HepG2 (cell line): Measurements from ENCODE around the gene SLX9. TPM values are rescaled to one million over a fixed set of nuclear protein-coding genes. Genes with fewer than 3 reads are reported as not detected.

Experiments
- ATAC-seq: fragments of 200-7000 bp; cut with Tn5 transposase; 3 replicates; pipeline ENCODE4 v1.9.1; 2020; ENCODE audit warnings: mild to moderate bottlenecking, moderate library complexity
- BruUV-seq: library from RNA; stranded (reverse); fragments of 400-500 nt; replicated peaks from 2 replicates; lab custom pipeline; 2021; lab: Mats Ljungman, UMichigan
- CTCF ChIA-PET: fragments of 300-600 bp; formaldehyde crosslinking; extraction: SDS; loops from one replicate; lab custom pipeline; 2021; ENCODE audit warnings: low total read pairs, inconsistent platforms, low intra/inter-chr PET ratio; lab: Yijun Ruan, JAX
- POLR2A ChIA-PET: fragments of 350-600 bp; sonication (Branson Sonifier 250); formaldehyde crosslinking; loops from one replicate; lab custom pipeline; 2020; ENCODE audit warnings: antibody characterized with exemption, inconsistent platforms; lab: Yijun Ruan, JAX
- DNase-seq: peaks from one replicate; pipeline ENCODE4 v3.0.0-alpha.2; 2015; ENCODE audit warnings: low spot score
- FAIRE-seq: peaks from 3 replicates; lab custom pipeline; 2011; peaks lifted over from hg19 to GRCh38; lab: Jason Lieb, UNC
- H2AFZ ChIP-seq: one replicate; pipeline ENCODE4 v1.6.1; 2011; ENCODE audit warnings: low read length, inconsistent platforms
- H3K27ac ChIP-seq: fragments of 300-600 bp; 3 replicates; pipeline ENCODE4 v1.8.0; 2011; ENCODE audit warnings: mixed run types, mild to moderate bottlenecking, mixed read lengths, low read length, inconsistent platforms; ENCODE audit not compliant: insufficient read depth; ENCODE audit errors: extremely low read length
- H3K27me3 ChIP-seq, 2 experiments: fragments of 200-600 bp in 1 of 2; 2 replicates in 1 of 2; 3 replicates in 1 of 2; pipeline versions ENCODE4 v1.6.0 to v1.8.0; 2011; ENCODE audit warnings: low read length in 2 of 2, mild to moderate bottlenecking in 2 of 2, moderate library complexity in 2 of 2, inconsistent platforms in 1 of 2; ENCODE audit not compliant: insufficient read depth in 2 of 2, control insufficient read depth in 1 of 2
- H3K36me3 ChIP-seq, 2 experiments: fragments of 200-600 bp in 1 of 2; replicated peaks in 1 of 2; 2 replicates in 1 of 2; 3 replicates in 1 of 2; pipeline versions ENCODE4 v1.5.1 to v1.8.0; 2011; ENCODE audit warnings: low read length in 2 of 2, inconsistent platforms in 1 of 2; ENCODE audit not compliant: insufficient read depth in 2 of 2, control insufficient read depth in 1 of 2
- H3K4me1 ChIP-seq: 2 replicates; pipeline ENCODE4 v1.5.1; 2012; ENCODE audit warnings: low read length, inconsistent platforms; ENCODE audit not compliant: insufficient read depth
- H3K4me2 ChIP-seq: 2 replicates; pipeline ENCODE4 v1.6.0; 2011; ENCODE audit warnings: low read depth, low read length, inconsistent platforms
- H3K4me3 ChIP-seq, 3 experiments: fragments of 200-600 bp in 1 of 3; sonication (generic), shearing (Covaris generic) in 1 of 3; replicated peaks in 1 of 3; 2 replicates each; pipeline ENCODE4 v1.5.1; 2011 to 2016; ENCODE audit warnings: low read length in 3 of 3, inconsistent platforms in 2 of 3, low read depth in 2 of 3, mild to moderate bottlenecking in 2 of 3, control low read depth in 1 of 3, mixed read lengths in 1 of 3; ENCODE audit not compliant: insufficient read depth in 1 of 3
- H3K79me2 ChIP-seq: one replicate; pipeline ENCODE4 v1.6.1; 2011; ENCODE audit warnings: low read length, inconsistent platforms; ENCODE audit not compliant: insufficient read depth
- H3K9ac ChIP-seq: 2 replicates; pipeline ENCODE4 v1.6.0; 2011; ENCODE audit warnings: mild to moderate bottlenecking, low read depth, low read length, inconsistent platforms; ENCODE audit not compliant: insufficient read depth
- H3K9me3 ChIP-seq: 2 replicates; pipeline ENCODE4 v1.5.1; 2012; ENCODE audit warnings: mild to moderate bottlenecking, low read length
- H4K20me1 ChIP-seq: 2 replicates; pipeline ENCODE4 v1.6.0; 2011; ENCODE audit warnings: inconsistent platforms, mild to moderate bottlenecking, low read length, moderate library complexity; ENCODE audit not compliant: insufficient read depth
- ELF4 ChIP-seq: sonication (generic); formaldehyde crosslinking; IDR thresholded peaks from 2 replicates; pipeline ENCODE4 v1.5.0; 2020; ENCODE audit warnings: missing genetic modification reagents, mild to moderate bottlenecking, moderate library complexity, borderline replicate concordance
- IRF2 ChIP-seq: IDR thresholded peaks from 2 replicates; pipeline ENCODE4 v1.6.1; 2018; ENCODE audit warnings: missing genetic modification reagents, missing compliant biosample characterization
- ISX ChIP-seq: sonication (generic); formaldehyde crosslinking; conservative IDR thresholded peaks from 2 replicates; pipeline ENCODE4 v1.5.0; 2020; ENCODE audit warnings: missing genetic modification reagents
- PCBP2 ChIP-seq: fragments of 200-400 bp; formaldehyde crosslinking; optimal IDR thresholded peaks from 2 replicates; pipeline ENCODE3; 2018; ENCODE audit warnings: low read length, low read depth; ENCODE audit not compliant: poor library complexity, severe bottlenecking
- TEAD3 ChIP-seq: optimal IDR thresholded peaks from 2 replicates; pipeline ENCODE3; 2016; ENCODE audit warnings: borderline replicate concordance
- ZC3H13 ChIP-seq: sonication (generic); formaldehyde crosslinking; IDR thresholded peaks from 2 replicates; pipeline ENCODE4 v1.8.1; 2023; ENCODE audit warnings: mild to moderate bottlenecking, missing genetic modification reagents, moderate library complexity
- ZFP62 ChIP-seq: sonication (generic); formaldehyde crosslinking; IDR thresholded peaks from 2 replicates; pipeline ENCODE4 v1.4.0; 2020; ENCODE audit warnings: missing genetic modification reagents
- ZNF230 ChIP-seq: sonication (generic); formaldehyde crosslinking; IDR thresholded peaks from 2 replicates; pipeline ENCODE4 v1.4.0; 2020; ENCODE audit warnings: mild to moderate bottlenecking, missing genetic modification reagents
- ZNF335 ChIP-seq: sonication (generic); formaldehyde crosslinking; IDR thresholded peaks from 2 replicates; pipeline ENCODE4 v1.4.0; 2020; ENCODE audit warnings: missing genetic modification reagents
- ZNF891 ChIP-seq: sonication (generic); formaldehyde crosslinking; IDR thresholded peaks from 2 replicates; pipeline ENCODE4 v1.5.0; 2020; ENCODE audit warnings: mild to moderate bottlenecking, missing genetic modification reagents
- WGBS: methylation state at CpG from one replicate; pipeline ENCODE4 v1.1.6; 2017; ENCODE audit warnings: low lambda C conversion rate; 5-methylcytosine and 5-hydroxymethylcytosine counted together
- in situ Hi-C: cut with HindIII; loops from 2 replicates; pipeline ENCODE4 v1.10.0; 2017; ENCODE audit warnings: low pct_unique_long_range_greater_than_20kb; ENCODE audit not compliant: extremely low pct_ligation_motif_present
- intact Hi-C: fragments of 100-400 bp; cut with micrococcal nuclease; formaldehyde crosslinking; loops from one replicate; pipeline ENCODE4 v1.10.0; 2022; ENCODE audit not compliant: unreplicated experiment
- polyA plus RNA-seq, 8 experiments: library from polyadenylated mRNA; depleted of rRNA in 3 of 8; stranded (reverse) in 7 of 8; unstranded in 1 of 8; fragments of >200 nt; fragmentation: Illumina TruSeq in 4 of 8; extraction: Trizol in 4 of 8; gene quantifications; 2 replicates each; pipeline versions ENCODE4 v1.2.1 to v1.2.3, GENCODE V29; 2011 to 2016; ENCODE audit warnings: low read depth in 4 of 8, missing spikeins in 1 of 8, mixed read lengths in 1 of 8; ENCODE audit not compliant: insufficient read depth in 1 of 8
- total RNA-seq, 5 experiments: library from RNA; depleted of rRNA; stranded (reverse); fragments of >200 nt; fragmentation: Illumina TruSeq; extraction: Trizol; gene quantifications; 2 replicates each; pipeline ENCODE4 v1.2.3, GENCODE V29; 2016; ENCODE audit warnings: low read depth in 1 of 5
- TF ChIP-seq, protein P1 (sequence below): sonication (generic); formaldehyde crosslinking; IDR thresholded peaks from 2 replicates; pipeline ENCODE4 v1.8.0; 2022; ENCODE audit warnings: mild to moderate bottlenecking, missing genetic modification reagents; ENCODE audit not compliant: insufficient replicate concordance
- TF ChIP-seq, protein P2 (sequence below): sonication (generic); formaldehyde crosslinking; IDR thresholded peaks from 2 replicates; pipeline ENCODE4 v1.8.0; 2022; ENCODE audit warnings: mild to moderate bottlenecking, missing genetic modification reagents, moderate library complexity
- TF ChIP-seq, protein P3 (sequence below): sonication (generic); formaldehyde crosslinking; conservative IDR thresholded peaks from 2 replicates; pipeline ENCODE4 v1.8.0; 2022; ENCODE audit warnings: mild to moderate bottlenecking, moderate library complexity, missing genetic modification reagents

The SLX9 gene
- total and polyA plus RNA-seq, 2 of the 13 experiments (the other 11 are each of a cell fraction or from before 2014, with no cell fraction given), result 21.0 to 47.1 TPM

DNA sequence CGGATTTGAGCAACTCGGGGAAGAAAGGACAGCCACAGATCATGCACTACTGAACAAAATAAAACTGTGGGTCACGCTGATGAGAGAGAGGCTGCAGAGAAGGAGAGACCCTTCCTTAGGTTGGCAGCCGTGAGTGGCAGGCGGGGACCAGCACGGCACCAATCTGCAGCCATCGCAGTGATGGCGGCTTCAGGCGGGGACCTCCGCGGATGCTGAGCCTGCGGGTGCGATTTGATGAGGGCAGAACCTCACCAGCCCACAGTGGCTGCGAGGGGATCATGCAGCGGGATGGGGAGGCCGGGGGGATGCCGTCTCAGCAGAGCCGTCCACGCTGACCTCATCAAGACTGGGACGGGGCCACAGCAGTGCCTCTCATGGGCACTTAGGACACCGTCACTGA lies 30.9 kb upstream of the SLX9 start:
- Histone ChIP-seq H3K9ac (no peak overlapping the region), H3K4me2 (no peak overlapping the region), H3K9me3 (no peaks in the 10 kb centered on the region), H3K36me3 (no peaks in the 10 kb centered on the region), H4K20me1 (no peaks in the 10 kb centered on the region), H3K27me3 (no peaks in the 10 kb centered on the region), H3K79me2 (no peaks in the 10 kb centered on the region), H3K4me1 (peaks cover 93% of the 10 kb centered on the region), H3K27ac (no peak overlapping the region), H2AFZ (no peak overlapping the region), H3K4me3 (no peak overlapping the region)
- intact Hi-C loops, result no loop called here
- POLR2A ChIA-PET, result interaction anchor here (1.6 kb wide), 1 partner anchor 15 kb away, joined by 5 read pairs; no protein-coding TSS in a partner anchor
- WGBS, result 95% methylated on average over 11 of the region's 21 CpGs
- in situ Hi-C loops, result no loop called here
- FAIRE-seq, result no peak
- no TSS peak for BruUV-seq
- DNase-seq, result no peak
- TF ChIP-seq ZNF230 (CRISPR knock-in tag) (no peak), IRF2 (CRISPR knock-in tag) (no peak), ELF4 (CRISPR knock-in tag) (no peak), PCBP2 (no peak), TEAD3 (no peak), ISX (CRISPR knock-in tag) (no peak), ZNF891 (CRISPR knock-in tag) (no peak), ZNF335 (CRISPR knock-in tag) (no peak), ZC3H13 (CRISPR knock-in tag) (no peak), ZFP62 (CRISPR knock-in tag) (no peak)
- TF ChIP-seq, protein P1, sequence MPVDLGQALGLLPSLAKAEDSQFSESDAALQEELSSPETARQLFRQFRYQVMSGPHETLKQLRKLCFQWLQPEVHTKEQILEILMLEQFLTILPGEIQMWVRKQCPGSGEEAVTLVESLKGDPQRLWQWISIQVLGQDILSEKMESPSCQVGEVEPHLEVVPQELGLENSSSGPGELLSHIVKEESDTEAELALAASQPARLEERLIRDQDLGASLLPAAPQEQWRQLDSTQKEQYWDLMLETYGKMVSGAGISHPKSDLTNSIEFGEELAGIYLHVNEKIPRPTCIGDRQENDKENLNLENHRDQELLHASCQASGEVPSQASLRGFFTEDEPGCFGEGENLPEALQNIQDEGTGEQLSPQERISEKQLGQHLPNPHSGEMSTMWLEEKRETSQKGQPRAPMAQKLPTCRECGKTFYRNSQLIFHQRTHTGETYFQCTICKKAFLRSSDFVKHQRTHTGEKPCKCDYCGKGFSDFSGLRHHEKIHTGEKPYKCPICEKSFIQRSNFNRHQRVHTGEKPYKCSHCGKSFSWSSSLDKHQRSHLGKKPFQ (CRISPR knock-in tag), result no peak
- TF ChIP-seq, protein P2, sequence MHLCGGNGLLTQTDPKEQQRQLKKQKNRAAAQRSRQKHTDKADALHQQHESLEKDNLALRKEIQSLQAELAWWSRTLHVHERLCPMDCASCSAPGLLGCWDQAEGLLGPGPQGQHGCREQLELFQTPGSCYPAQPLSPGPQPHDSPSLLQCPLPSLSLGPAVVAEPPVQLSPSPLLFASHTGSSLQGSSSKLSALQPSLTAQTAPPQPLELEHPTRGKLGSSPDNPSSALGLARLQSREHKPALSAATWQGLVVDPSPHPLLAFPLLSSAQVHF, result no peak
- TF ChIP-seq, protein P3, sequence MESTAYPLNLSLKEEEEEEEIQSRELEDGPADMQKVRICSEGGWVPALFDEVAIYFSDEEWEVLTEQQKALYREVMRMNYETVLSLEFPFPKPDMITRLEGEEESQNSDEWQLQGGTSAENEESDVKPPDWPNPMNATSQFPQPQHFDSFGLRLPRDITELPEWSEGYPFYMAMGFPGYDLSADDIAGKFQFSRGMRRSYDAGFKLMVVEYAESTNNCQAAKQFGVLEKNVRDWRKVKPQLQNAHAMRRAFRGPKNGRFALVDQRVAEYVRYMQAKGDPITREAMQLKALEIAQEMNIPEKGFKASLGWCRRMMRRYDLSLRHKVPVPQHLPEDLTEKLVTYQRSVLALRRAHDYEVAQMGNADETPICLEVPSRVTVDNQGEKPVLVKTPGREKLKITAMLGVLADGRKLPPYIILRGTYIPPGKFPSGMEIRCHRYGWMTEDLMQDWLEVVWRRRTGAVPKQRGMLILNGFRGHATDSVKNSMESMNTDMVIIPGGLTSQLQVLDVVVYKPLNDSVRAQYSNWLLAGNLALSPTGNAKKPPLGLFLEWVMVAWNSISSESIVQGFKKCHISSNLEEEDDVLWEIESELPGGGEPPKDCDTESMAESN (CRISPR knock-in tag), result no peak
- TF ChIP-seq, all 625 proteins: peak for 0
- no peak for ATAC-seq
- CTCF ChIA-PET, result no interaction called here
